Erythroblast (primary cell): ENCODE results near the gene REL.

Source experiments
- GATA1 ChIP-seq: IDR thresholded peaks from 2 replicates; pipeline ENCODE4 v1.6.1; 2011; ENCODE audit warnings: low read depth, mild to moderate bottlenecking, control low read depth, low read length, moderate library complexity
- POLR2A ChIP-seq: IDR thresholded peaks from 2 replicates; pipeline ENCODE4 v1.6.1; 2011; ENCODE audit warnings: mild to moderate bottlenecking, low read length

- TF ChIP-seq POLR2A, result no peak
- TF ChIP-seq GATA1, result no peak
Measured at GRCh38 chr2:60891180-60891579, 9.8 kb downstream of the REL start.
